NCI-H2107 treated with DMSO at 0.1 percent for 48 hours (cell line): ENCODE results near the gene AMIGO1.

Source experiments
- DNase-seq: peaks from one replicate; lab custom pipeline; 2025; ENCODE audit not compliant: unreplicated experiment; lab: John Stamatoyannopoulos, UW

AMIGO1 gene

DNA sequence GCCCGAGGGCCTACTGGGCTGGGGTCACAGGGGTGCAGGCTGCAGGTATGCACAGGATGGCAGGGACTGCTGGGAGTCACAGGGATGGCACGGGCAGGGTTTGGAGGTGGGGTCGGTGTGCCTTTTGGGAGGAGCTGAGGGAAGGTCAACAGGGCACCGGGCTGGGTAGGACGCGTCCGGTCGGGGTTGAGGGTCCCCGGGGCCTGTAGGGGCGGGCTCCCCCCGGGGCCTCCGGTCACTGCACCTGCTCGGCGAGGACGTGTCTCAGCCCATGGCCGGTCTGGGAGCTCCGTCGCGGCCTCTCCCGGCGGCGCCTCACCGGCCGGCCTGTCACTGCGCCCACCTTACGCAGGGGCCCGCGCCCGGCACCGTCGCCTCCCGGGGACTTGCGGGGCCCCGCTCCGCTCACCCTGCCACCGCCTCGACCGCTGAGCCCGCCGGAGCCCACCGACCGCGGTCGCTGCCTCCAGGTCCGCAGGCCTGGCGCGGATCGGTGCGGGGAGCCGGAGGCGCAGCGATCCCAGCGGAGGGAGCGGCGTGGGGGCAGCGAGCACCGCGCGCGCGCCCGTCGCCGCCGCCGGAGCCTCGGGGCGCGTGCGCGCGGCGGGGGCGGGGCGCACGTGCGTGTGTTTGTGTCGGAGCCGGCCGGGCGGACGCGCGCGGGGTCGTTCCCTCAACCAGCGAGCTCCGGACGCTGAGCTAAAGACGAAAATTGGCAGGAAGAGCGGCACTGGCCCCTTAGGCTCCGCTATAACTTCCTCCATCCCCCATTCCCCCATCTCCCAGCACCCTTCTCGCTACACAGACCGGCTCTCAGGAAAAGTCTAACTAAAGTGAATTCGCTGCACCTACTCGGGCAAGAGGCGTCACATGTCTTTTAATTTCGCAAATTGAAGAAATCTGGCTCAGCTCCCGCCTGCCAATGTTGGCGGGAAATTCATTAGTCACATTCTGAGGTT lies at the start of gene AMIGO1:
AMIGO1 (minus strand) TSS at position 552 of the 959 bp plus-strand sequence. CDS start 815 bp downstream, outside the sequence.
- no peak for DNase-seq

GRCh38 chr1:109557520-109557919 lies 48.0 kb upstream of the AMIGO1 start:
- no peak for DNase-seq

DNA sequence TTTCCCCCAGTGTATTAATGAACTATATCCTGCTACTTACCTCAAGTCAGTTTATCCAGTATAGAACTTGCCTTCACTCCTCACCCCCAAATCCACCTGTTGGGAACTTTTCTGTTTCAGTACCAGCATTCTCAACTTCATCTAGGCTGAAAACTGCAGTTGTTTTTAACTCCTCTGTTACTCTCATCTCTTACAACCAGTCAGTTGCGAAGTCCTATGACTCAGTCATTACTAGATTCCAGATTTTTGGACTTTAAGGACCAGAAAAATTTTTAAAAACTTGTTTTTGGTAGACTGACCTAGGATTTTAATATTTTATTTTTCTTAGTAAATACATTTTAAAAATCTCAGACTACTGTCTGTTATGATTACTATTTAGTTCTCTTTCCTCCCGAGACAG lies 47.0 kb upstream of the AMIGO1 start:
- no peak for DNase-seq

- peak; percentile 94 for DNase-seq
Measured at GRCh38 chr1:109548321-109549267, 39.1 kb upstream of the AMIGO1 start, which contains the start of gene GNAI3. GNAI3 (plus strand) TSS chr1:109548615; CDS start chr1:109548721, 106 bp downstream.

- peak; percentile 67 for DNase-seq
Measured at GRCh38 chr1:109547463-109548320, 38.2 kb upstream of the AMIGO1 start.

DNA sequence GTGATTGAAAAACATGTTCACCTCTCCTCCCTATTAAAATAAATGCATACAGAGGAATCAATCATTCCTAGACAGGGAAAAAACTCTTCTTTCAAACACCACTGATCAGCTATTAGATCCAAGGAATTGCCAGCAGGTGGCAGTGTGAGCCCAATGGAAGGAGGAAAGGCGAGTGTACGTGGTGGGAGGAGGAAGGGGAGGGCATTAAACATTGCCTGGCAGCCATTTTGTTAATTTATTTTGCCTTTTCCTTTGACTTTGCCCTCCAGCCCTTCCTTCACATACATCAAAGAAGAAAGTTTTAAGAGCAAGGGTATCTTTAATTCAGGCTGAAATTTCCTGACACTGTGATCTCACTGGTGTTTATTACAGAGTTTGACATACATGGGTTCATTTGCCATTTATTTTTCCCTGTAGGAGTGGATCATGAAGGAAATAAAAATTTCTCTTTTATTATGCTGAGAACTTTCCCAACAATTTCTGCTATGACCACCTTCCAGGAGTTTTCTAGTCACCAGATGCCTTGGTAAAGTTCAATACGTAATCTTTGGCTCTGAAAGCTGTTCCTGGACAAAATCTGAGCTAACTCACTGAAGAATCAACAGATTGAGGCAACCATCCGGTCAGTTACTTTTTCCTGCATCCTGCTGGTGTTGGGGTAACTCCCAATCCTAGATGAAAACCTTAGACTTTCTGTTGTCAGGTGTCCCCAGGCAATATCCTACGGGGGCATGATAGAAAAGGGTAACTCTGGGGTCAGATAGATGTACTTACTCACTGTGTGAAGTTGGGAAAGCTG lies 37.0 kb upstream of the AMIGO1 start:
- DNase-seq: peak; percentile 97

DNA sequence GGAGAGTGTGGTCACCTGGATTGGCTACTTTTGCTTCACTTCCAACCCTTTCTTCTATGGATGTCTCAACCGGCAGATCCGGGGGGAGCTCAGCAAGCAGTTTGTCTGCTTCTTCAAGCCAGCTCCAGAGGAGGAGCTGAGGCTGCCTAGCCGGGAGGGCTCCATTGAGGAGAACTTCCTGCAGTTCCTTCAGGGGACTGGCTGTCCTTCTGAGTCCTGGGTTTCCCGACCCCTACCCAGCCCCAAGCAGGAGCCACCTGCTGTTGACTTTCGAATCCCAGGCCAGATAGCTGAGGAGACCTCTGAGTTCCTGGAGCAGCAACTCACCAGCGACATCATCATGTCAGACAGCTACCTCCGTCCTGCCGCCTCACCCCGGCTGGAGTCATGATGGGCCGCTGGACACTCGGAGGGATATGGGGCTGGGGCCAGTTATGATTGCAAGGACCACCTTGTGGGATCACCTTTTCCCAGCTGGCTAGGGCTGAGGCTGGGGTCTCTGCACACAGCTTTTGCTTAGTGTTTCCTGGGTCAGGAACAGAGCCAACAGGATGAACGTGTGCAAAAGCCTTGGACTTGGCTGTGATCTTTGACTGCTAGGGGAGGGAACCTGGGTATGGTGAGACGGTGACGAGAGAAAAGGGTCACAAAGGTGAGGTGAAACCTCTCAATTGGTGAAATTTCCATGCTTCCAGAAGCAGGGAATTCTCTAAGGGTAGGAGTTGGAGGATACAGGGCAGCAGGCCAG lies 34.6 kb upstream of the AMIGO1 start:
- no peak for DNase-seq

DNA sequence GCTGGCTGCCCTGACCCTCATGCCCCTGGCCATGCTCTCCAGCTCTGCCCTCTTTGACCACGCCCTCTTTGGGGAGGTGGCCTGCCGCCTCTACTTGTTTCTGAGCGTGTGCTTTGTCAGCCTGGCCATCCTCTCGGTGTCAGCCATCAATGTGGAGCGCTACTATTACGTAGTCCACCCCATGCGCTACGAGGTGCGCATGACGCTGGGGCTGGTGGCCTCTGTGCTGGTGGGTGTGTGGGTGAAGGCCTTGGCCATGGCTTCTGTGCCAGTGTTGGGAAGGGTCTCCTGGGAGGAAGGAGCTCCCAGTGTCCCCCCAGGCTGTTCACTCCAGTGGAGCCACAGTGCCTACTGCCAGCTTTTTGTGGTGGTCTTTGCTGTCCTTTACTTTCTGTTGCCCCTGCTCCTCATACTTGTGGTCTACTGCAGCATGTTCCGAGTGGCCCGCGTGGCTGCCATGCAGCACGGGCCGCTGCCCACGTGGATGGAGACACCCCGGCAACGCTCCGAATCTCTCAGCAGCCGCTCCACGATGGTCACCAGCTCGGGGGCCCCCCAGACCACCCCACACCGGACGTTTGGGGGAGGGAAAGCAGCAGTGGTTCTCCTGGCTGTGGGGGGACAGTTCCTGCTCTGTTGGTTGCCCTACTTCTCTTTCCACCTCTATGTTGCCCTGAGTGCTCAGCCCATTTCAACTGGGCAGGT lies 33.9 kb upstream of the AMIGO1 start:
- DNase-seq: no peak

DNA sequence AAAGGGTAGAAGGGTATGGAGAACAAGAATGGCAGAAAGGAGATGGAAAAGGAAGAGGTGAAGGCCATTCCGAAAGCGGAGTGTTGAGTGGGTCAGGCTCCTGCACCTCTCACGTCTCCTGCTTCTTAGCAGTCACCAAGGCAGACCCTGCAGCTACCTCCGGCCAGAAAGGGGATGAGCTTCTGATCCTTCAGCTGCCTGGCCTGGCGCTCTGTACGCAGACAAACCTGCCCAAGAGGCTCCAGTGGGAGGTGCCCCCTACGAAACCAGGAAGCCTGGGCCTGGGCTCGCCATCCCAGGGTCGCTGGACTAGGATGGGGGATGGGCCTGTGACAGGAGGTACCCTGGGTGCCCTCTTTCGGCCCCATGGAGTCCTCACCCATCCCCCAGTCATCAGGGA lies 33.1 kb upstream of the AMIGO1 start:
- no peak for DNase-seq

GRCh38 chr1:109541102-109541501 lies 31.6 kb upstream of the AMIGO1 start:
- DNase-seq: no peak

DNA sequence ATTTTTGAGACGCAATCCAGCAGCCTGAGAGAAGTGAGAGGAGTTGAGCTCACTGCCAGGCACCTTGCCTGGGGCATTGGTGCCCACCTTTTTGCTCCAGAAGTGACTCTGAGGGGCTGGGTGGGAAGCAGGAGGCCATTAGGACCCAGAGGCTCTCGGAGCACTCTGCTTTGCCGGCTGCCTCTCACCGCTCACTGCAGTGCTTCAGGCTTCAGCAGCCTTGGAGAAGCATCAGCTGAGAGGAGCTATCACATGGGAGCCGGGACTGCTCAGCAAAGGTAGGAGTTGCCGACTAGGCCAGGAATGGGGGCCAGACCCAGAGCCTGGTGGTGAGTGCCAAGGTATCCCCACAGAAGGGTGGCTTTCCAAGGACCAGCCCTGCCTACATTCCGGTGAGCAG lies 30.1 kb upstream of the AMIGO1 start, which contains the start of gene GPR61:
GPR61 (plus strand) TSS at position 197 of the 400 bp plus-strand sequence. CDS start 3,151 bp downstream, outside the sequence.
- DNase-seq: no peak

GRCh38 chr1:109538827-109539555 lies 29.5 kb upstream of the AMIGO1 start:
- no peak for DNase-seq

DNA sequence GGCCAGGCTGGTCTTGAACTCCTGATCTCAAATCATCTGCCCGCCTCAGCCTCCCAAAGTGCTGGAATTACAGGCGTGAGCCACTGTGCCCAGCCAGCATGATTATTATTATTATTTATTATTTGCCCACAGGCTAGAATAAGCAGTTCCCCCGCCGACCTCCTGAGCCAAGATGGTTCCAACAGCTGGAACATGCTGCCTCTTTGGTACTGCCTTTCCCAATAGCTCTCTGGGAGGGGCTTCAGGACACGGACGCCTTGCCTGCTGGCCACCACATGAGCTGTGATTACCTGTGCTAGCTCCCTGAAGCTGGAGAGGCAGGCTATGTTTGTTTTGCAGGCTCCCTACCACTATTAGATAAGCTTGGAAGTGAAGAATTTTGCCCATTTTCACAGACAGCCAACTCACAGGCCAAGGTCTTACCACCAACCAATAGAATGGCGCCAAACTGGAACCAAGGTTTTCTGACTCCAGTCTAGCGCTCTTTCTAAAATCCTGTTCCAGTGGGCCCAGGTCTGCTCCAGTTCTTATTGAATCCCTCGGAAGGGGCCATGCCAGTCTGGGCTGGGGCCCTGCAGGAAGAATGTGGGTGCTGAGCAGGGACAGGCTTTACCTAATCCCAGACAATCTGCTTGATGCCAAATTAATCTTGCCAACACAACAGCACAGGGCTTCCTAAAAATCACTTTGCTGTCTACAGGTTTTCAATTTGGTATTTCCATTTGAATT lies 28.1 kb upstream of the AMIGO1 start:
- no peak for DNase-seq

- peak; percentile 79 for DNase-seq
Measured at GRCh38 chr1:109535971-109536491, 26.5 kb upstream of the AMIGO1 start.

GRCh38 chr1:109535481-109535880 lies 26.0 kb upstream of the AMIGO1 start:
- DNase-seq: no peak

GRCh38 chr1:109534307-109534858 lies 24.9 kb upstream of the AMIGO1 start:
- DNase-seq: no peak
